Astrocyte (in vitro differentiated cells and primary cell): ENCODE results near the gene RNF43.

Experiments used
- EZH2 ChIP-seq: IDR thresholded peaks from 2 replicates; pipeline ENCODE4 v1.6.1; 2012; ENCODE audit warnings: mild to moderate bottlenecking, low read length, inconsistent platforms; ENCODE audit not compliant: insufficient read depth
- TF ChIP-seq, protein P1 (sequence below): IDR thresholded peaks from 2 replicates; pipeline ENCODE4 v1.5.1; 2011; ENCODE audit warnings: low read depth, mild to moderate bottlenecking, inconsistent platforms, low read length, moderate library complexity; ENCODE audit not compliant: insufficient read depth

- TF ChIP-seq, protein P1, sequence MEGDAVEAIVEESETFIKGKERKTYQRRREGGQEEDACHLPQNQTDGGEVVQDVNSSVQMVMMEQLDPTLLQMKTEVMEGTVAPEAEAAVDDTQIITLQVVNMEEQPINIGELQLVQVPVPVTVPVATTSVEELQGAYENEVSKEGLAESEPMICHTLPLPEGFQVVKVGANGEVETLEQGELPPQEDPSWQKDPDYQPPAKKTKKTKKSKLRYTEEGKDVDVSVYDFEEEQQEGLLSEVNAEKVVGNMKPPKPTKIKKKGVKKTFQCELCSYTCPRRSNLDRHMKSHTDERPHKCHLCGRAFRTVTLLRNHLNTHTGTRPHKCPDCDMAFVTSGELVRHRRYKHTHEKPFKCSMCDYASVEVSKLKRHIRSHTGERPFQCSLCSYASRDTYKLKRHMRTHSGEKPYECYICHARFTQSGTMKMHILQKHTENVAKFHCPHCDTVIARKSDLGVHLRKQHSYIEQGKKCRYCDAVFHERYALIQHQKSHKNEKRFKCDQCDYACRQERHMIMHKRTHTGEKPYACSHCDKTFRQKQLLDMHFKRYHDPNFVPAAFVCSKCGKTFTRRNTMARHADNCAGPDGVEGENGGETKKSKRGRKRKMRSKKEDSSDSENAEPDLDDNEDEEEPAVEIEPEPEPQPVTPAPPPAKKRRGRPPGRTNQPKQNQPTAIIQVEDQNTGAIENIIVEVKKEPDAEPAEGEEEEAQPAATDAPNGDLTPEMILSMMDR, result no peak
- no peak for TF ChIP-seq EZH2
Observed at GRCh38 chr17:58436805-58437239, 19.5 kb upstream of the RNF43 start.
